Activated naive CD8-positive, alpha-beta T cell treated with anti-CD3 and anti-CD28 coated beads, Interleukin-2, amount 10 ng/mL, durations not matched to agents 7 days and 5 days (primary cell): Measurements from ENCODE around the gene PDE3B. TPM values are rescaled to one million over a fixed set of nuclear protein-coding genes. Genes with fewer than 3 reads are reported as not detected.

Experiments
- ATAC-seq: fragments of 150-1000 bp; cut with Tn5 transposase; one replicate; pipeline ENCODE4 v1.10.0; 2021; ENCODE audit warnings: low read depth, moderate library complexity
- POLR2A ChIA-PET: fragments of 350-600 bp; sonication (Branson Sonifier 250); formaldehyde crosslinking; loops from one replicate; lab custom pipeline; 2021; ENCODE audit warnings: antibody characterized with exemption; lab: Charles Lee
- DNase-seq: peaks from one replicate; pipeline ENCODE4 v3.0.0; 2021
- H3K27ac Mint-ChIP-seq: one replicate; pipeline ENCODE4 v1.8.0; 2022; ENCODE audit warnings: mild to moderate bottlenecking, mixed read lengths
- H3K27me3 Mint-ChIP-seq: one replicate; pipeline ENCODE4 v1.8.0; 2022; ENCODE audit warnings: mild to moderate bottlenecking, moderate library complexity, mixed read lengths
- H3K36me3 Mint-ChIP-seq: one replicate; pipeline ENCODE4 v1.8.0; 2021; ENCODE audit warnings: mild to moderate bottlenecking, mixed read lengths
- H3K4me1 Mint-ChIP-seq: one replicate; pipeline ENCODE4 v1.8.0; 2021; ENCODE audit warnings: mixed read lengths
- H3K4me3 Mint-ChIP-seq: one replicate; pipeline ENCODE4 v1.8.0; 2022; ENCODE audit warnings: mild to moderate bottlenecking, moderate library complexity, mixed read lengths
- H3K9me3 Mint-ChIP-seq: one replicate; pipeline ENCODE4 v1.8.0; 2021; ENCODE audit warnings: mixed read lengths
- total RNA-seq, 2 experiments: library from RNA; stranded (reverse); gene quantifications; one replicate each; pipeline ENCODE4 v1.2.3, GENCODE V29; 2021

The PDE3B gene
- total RNA-seq, 2 experiments from 2014 or later, result 117 to 125 TPM

- Mint-ChIP-seq H3K27ac (no peak overlapping the region), H3K9me3 (peaks cover 1% of the 10 kb centered on the region), H3K4me1 (peaks cover 18% of the 10 kb centered on the region), H3K36me3 (peaks cover 2% of the 10 kb centered on the region), H3K4me3 (no peak overlapping the region), H3K27me3 (no peaks in the 10 kb centered on the region)
- DNase-seq (no peak), ATAC-seq (no peak)
- POLR2A ChIA-PET, result no interaction called here
Measured at GRCh38 chr11:14898355-14898754, 254.8 kb downstream of the PDE3B start.

- ATAC-seq (no peak), DNase-seq (no peak)
- POLR2A ChIA-PET, result no interaction called here
- no peak overlapping the region for H3K4me3 Mint-ChIP-seq
- H3K36me3 Mint-ChIP-seq, result peaks cover 2% of the 10 kb centered on the region
- no peaks in the 10 kb centered on the region for H3K27me3 Mint-ChIP-seq
- peaks cover 19% of the 10 kb centered on the region for H3K4me1 Mint-ChIP-seq
- H3K27ac Mint-ChIP-seq, result no peak overlapping the region
- H3K9me3 Mint-ChIP-seq, result peaks cover 1% of the 10 kb centered on the region
Measured at GRCh38 chr11:14898906-14899305, 255.3 kb downstream of the PDE3B start.

- H3K9me3 Mint-ChIP-seq, result no peaks in the 10 kb centered on the region
- POLR2A ChIA-PET, result interaction anchor here (1.5 kb wide), 1 partner anchor 11 kb away, joined by 9 read pairs; the partner anchor contains the start of gene CYP2R1
- DNase-seq, result no peak
- peaks cover 29% of the 10 kb centered on the region for H3K4me1 Mint-ChIP-seq
- H3K4me3 Mint-ChIP-seq, result no peak overlapping the region
- no peak for ATAC-seq
- H3K27me3 Mint-ChIP-seq, result no peaks in the 10 kb centered on the region
- H3K36me3 Mint-ChIP-seq, result no peaks in the 10 kb centered on the region
- no peak overlapping the region for H3K27ac Mint-ChIP-seq
Measured at GRCh38 chr11:14902650-14903350, 259.2 kb downstream of the PDE3B start.

- DNase-seq (peak; percentile 91), ATAC-seq (peak; percentile 51)
- POLR2A ChIA-PET, result interaction anchor here (3.3 to 4.7 kb wide), 2 partner anchors 11 to 385 kb away, joined by 14 to 37 read pairs; partner anchors contain the start of genes CYP2R1 and PSMA1
- peak overlapping the region; percentile 94 for H3K27ac Mint-ChIP-seq
- H3K27me3 Mint-ChIP-seq, result no peaks in the 10 kb centered on the region
- peaks cover 38% of the 10 kb centered on the region for H3K4me1 Mint-ChIP-seq
- H3K36me3 Mint-ChIP-seq, result no peaks in the 10 kb centered on the region
- no peaks in the 10 kb centered on the region for H3K9me3 Mint-ChIP-seq
- peak overlapping the region; percentile 94 for H3K4me3 Mint-ChIP-seq
Measured at GRCh38 chr11:14904745-14905103, 261.1 kb downstream of the PDE3B start.

- Mint-ChIP-seq H3K27ac (peak overlapping the region; percentile 94), H3K4me3 (peak overlapping the region; percentile 94), H3K9me3 (no peaks in the 10 kb centered on the region), H3K4me1 (peaks cover 38% of the 10 kb centered on the region), H3K36me3 (no peaks in the 10 kb centered on the region), H3K27me3 (no peaks in the 10 kb centered on the region)
- DNase-seq (peak; percentile 86), ATAC-seq (peak; percentile 75)
- POLR2A ChIA-PET, result interaction anchor here (1.5 to 4.7 kb wide), 3 partner anchors 12 to 405 kb away, joined by 6 to 37 read pairs (median 14); partner anchors contain the start of genes COPB1, CYP2R1 and PSMA1
Measured at GRCh38 chr11:14905104-14906033, 261.8 kb downstream of the PDE3B start.

- Mint-ChIP-seq H3K4me1 (peaks cover 38% of the 10 kb centered on the region), H3K36me3 (no peaks in the 10 kb centered on the region), H3K27me3 (no peaks in the 10 kb centered on the region), H3K4me3 (peak overlapping the region; percentile 94), H3K9me3 (no peaks in the 10 kb centered on the region), H3K27ac (peak overlapping the region; percentile 94)
- POLR2A ChIA-PET, result interaction anchor here (0.6 to 4.7 kb wide), 5 partner anchors 13 to 407 kb away, joined by 3 to 37 read pairs (median 6); partner anchors contain the start of genes COPB1, CYP2R1 and PSMA1
- peak; percentile 36 for DNase-seq
- no peak for ATAC-seq
Measured at GRCh38 chr11:14906578-14906977, 263.0 kb downstream of the PDE3B start.

GRCh38 chr11:14906993-14907392, 263.4 kb downstream of the PDE3B start:
- peaks cover 38% of the 10 kb centered on the region for H3K4me1 Mint-ChIP-seq
- DNase-seq (no peak), ATAC-seq (no peak)
- POLR2A ChIA-PET, result interaction anchor here (0.6 to 4.7 kb wide), 5 partner anchors 14 to 387 kb away, joined by 3 to 37 read pairs (median 7); partner anchors contain the start of genes CALCB, CYP2R1 and PSMA1
- H3K4me3 Mint-ChIP-seq, result no peak overlapping the region
- H3K27me3 Mint-ChIP-seq, result no peaks in the 10 kb centered on the region
- peak overlapping the region; percentile 23 for H3K27ac Mint-ChIP-seq
- H3K36me3 Mint-ChIP-seq, result no peaks in the 10 kb centered on the region
- H3K9me3 Mint-ChIP-seq, result no peaks in the 10 kb centered on the region

GRCh38 chr11:14907411-14908213, 264.0 kb downstream of the PDE3B start:
- H3K9me3 Mint-ChIP-seq, result no peaks in the 10 kb centered on the region
- H3K4me1 Mint-ChIP-seq, result peaks cover 38% of the 10 kb centered on the region

GRCh38 chr11:14908214-14908880, 264.7 kb downstream of the PDE3B start:
- no peak overlapping the region for H3K27ac Mint-ChIP-seq
- DNase-seq (no peak), ATAC-seq (peak; percentile 17)
- POLR2A ChIA-PET, result interaction anchor here (1.6 to 4.7 kb wide), 2 partner anchors 15 to 166 kb away, joined by 7 to 37 read pairs; partner anchors contain the start of genes CALCB and CYP2R1
- no peaks in the 10 kb centered on the region for H3K36me3 Mint-ChIP-seq
- H3K9me3 Mint-ChIP-seq, result no peaks in the 10 kb centered on the region
- H3K27me3 Mint-ChIP-seq, result no peaks in the 10 kb centered on the region
- H3K4me1 Mint-ChIP-seq, result peaks cover 37% of the 10 kb centered on the region
- no peak overlapping the region for H3K4me3 Mint-ChIP-seq

More at GRCh38 chr11:14907411-14908213, 264.0 kb downstream of the PDE3B start:
- peak; percentile 58 for ATAC-seq
- H3K36me3 Mint-ChIP-seq, result no peaks in the 10 kb centered on the region
- POLR2A ChIA-PET, result interaction anchor here (1.1 to 4.7 kb wide), 4 partner anchors 14 to 388 kb away, joined by 4 to 37 read pairs (median 10); partner anchors contain the start of genes CALCB, CYP2R1 and PSMA1
- DNase-seq, result peak; percentile 91
- H3K4me3 Mint-ChIP-seq, result peak overlapping the region; percentile 2
- peak overlapping the region; percentile 52 for H3K27ac Mint-ChIP-seq
- no peaks in the 10 kb centered on the region for H3K27me3 Mint-ChIP-seq

GRCh38 chr11:14914536-14914935, 270.9 kb downstream of the PDE3B start:
- peaks cover 2% of the 10 kb centered on the region for H3K27me3 Mint-ChIP-seq
- POLR2A ChIA-PET, result no interaction called here
- no peak overlapping the region for H3K4me3 Mint-ChIP-seq

GRCh38 chr11:14916403-14916802, 272.8 kb downstream of the PDE3B start:
- no peak for ATAC-seq
- Mint-ChIP-seq H3K27me3 (peaks cover 3% of the 10 kb centered on the region), H3K4me3 (no peak overlapping the region)

More at GRCh38 chr11:14914536-14914935, 270.9 kb downstream of the PDE3B start:
- Mint-ChIP-seq H3K9me3 (peaks cover 2% of the 10 kb centered on the region), H3K27ac (no peak overlapping the region), H3K36me3 (peaks cover 14% of the 10 kb centered on the region), H3K4me1 (no peaks in the 10 kb centered on the region)
- ATAC-seq (no peak), DNase-seq (no peak)

More at GRCh38 chr11:14916403-14916802, 272.8 kb downstream of the PDE3B start:
- Mint-ChIP-seq H3K4me1 (no peaks in the 10 kb centered on the region), H3K36me3 (peaks cover 14% of the 10 kb centered on the region), H3K9me3 (peaks cover 2% of the 10 kb centered on the region), H3K27ac (no peak overlapping the region)
- DNase-seq, result no peak
- POLR2A ChIA-PET, result no interaction called here
